Hepatocyte (in vitro differentiated cells): ENCODE measurements around the gene SF3B6.
"Not testable (repeated sequence)": the region's sequence is repeated elsewhere in the genome, so short reads cannot be mapped to it uniquely, and the experiment has no call there.

Experiments
- EZH2 ChIP-seq: fragments of 200-600 bp; sonication (generic); IDR thresholded peaks from 2 replicates; pipeline ENCODE4 v1.6.1; 2016; ENCODE audit warnings: antibody characterized with exemption, mild to moderate bottlenecking, borderline replicate concordance
- EZH2phosphoT487 ChIP-seq: fragments of 200-600 bp; sonication (generic); IDR thresholded peaks from one replicate; pipeline ENCODE4 v1.6.1; 2018; ENCODE audit warnings: antibody characterized with exemption, mild to moderate bottlenecking, low read depth, moderate library complexity; ENCODE audit not compliant: unreplicated experiment, severe bottlenecking
- TF ChIP-seq, protein P1 (sequence below): fragments of 200-600 bp; sonication (generic); IDR thresholded peaks from 2 replicates; pipeline ENCODE4 v1.5.1; 2016; ENCODE audit warnings: antibody characterized with exemption, mild to moderate bottlenecking; ENCODE audit not compliant: poor library complexity

DNA sequence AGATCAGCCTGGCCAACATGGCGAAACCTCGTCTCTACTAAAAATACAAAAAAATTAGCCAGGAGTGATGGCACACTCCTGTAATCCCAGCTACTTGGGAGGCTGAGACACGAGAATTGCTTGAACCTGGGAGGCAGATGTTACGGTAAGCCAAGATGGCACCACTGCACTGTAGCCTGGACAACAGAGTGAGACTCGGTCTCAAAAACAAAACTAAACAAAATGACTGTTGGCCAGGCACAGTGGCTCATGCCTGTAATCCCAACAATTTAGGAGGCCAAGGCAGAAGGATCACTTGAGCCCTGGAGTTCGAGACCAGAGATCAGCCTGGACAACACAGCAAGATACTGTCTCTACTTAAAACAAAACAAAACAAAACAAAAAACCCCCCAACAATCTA lies 33.0 kb downstream of the SF3B6 start:
- TF ChIP-seq, protein P1, sequence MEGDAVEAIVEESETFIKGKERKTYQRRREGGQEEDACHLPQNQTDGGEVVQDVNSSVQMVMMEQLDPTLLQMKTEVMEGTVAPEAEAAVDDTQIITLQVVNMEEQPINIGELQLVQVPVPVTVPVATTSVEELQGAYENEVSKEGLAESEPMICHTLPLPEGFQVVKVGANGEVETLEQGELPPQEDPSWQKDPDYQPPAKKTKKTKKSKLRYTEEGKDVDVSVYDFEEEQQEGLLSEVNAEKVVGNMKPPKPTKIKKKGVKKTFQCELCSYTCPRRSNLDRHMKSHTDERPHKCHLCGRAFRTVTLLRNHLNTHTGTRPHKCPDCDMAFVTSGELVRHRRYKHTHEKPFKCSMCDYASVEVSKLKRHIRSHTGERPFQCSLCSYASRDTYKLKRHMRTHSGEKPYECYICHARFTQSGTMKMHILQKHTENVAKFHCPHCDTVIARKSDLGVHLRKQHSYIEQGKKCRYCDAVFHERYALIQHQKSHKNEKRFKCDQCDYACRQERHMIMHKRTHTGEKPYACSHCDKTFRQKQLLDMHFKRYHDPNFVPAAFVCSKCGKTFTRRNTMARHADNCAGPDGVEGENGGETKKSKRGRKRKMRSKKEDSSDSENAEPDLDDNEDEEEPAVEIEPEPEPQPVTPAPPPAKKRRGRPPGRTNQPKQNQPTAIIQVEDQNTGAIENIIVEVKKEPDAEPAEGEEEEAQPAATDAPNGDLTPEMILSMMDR = not testable (repeated sequence)
- not testable (repeated sequence) for TF ChIP-seq EZH2, EZH2phosphoT487
